ENCODE results near the gene SEC22A. TPM values are rescaled to one million over a fixed set of nuclear protein-coding genes. Genes with fewer than 3 reads are reported as not detected.

The SEC22A gene
- total and polyA plus RNA-seq, 2 of the 13 experiments (the other 11 are each of a cell fraction or from before 2014, with no cell fraction given): 14.1 to 17.3 TPM

DNA sequence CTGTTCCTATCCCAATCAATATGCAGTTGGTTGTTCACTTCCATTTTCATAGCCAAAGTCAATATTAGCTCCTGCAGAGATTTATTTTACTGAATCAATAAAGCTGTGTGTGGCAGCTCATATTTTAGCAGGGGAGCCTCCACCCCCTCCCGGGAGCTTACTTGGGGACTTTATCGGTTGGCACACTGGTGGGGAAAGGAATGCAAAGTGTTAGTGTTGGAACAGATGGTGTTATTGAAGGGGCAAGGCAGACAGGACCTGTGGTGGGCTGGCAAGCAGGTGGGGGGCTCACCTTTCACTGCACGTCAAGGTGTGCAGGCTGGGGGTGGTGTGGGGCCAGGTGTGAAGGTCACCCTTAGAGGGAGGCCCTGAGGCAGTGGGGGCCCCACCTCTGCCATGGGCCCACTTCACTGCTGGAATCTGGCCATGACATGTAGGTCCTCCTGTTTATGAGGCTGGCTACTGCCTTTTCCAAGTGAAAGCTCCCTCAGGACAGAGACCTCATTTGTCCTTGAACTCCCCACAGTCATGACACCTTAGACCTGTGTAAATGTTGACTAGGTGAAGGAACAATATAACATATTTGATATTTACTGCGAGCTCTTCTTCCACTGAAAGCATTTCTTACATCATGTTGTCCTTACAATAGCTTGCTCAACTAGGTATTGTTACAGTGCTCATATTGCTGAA, 44.0 kb upstream of the SEC22A start (continued):
- TF ChIP-seq HMGXB4 (CRISPR knock-in tag; IDR thresholded peaks at IDR 0.05; ENCODE audit: borderline replicate concordance in 1 of 2, low read depth in 1 of 2) (0 out of 4 replicates have a peak, but pooled peaks of 1 of the 2 experiments have one; percentile 20), HDAC6 (IDR thresholded peaks at IDR 0.05; ENCODE audit: low read depth, low read length) (no peak), ZNF577 (CRISPR knock-in tag; IDR thresholded peaks at IDR 0.05; ENCODE audit: borderline replicate concordance, low read depth) (no peak), MAF1 (CRISPR knock-in tag; IDR thresholded peaks at IDR 0.05; ENCODE audit: borderline replicate concordance) (no peak), SP5 (CRISPR knock-in tag; IDR thresholded peaks at IDR 0.05; ENCODE audit: borderline replicate concordance, low read depth) (0 out of 2 replicates have a peak, but pooled peaks have one; percentile 38), ZSCAN9 (CRISPR knock-in tag; IDR thresholded peaks at IDR 0.05; ENCODE audit: borderline replicate concordance) (0 out of 2 replicates have a peak, but pooled peaks have one; percentile 25), ZNF20 (CRISPR knock-in tag; IDR thresholded peaks at IDR 0.05) (no peak), ZNF790 (CRISPR knock-in tag; IDR thresholded peaks at IDR 0.05; ENCODE audit: borderline replicate concordance) (no peak), KDM5A (IDR thresholded peaks at IDR 0.05; ENCODE audit: borderline replicate concordance, low read length) (no peak), ZNF879 (CRISPR knock-in tag; IDR thresholded peaks at IDR 0.05) (no peak), HNF4A (CRISPR knock-in tag; IDR thresholded peaks at IDR 0.05) (peak; percentile 28; the same call in 1 of the 2 replicates)
- TF ChIP-seq, protein P1, sequence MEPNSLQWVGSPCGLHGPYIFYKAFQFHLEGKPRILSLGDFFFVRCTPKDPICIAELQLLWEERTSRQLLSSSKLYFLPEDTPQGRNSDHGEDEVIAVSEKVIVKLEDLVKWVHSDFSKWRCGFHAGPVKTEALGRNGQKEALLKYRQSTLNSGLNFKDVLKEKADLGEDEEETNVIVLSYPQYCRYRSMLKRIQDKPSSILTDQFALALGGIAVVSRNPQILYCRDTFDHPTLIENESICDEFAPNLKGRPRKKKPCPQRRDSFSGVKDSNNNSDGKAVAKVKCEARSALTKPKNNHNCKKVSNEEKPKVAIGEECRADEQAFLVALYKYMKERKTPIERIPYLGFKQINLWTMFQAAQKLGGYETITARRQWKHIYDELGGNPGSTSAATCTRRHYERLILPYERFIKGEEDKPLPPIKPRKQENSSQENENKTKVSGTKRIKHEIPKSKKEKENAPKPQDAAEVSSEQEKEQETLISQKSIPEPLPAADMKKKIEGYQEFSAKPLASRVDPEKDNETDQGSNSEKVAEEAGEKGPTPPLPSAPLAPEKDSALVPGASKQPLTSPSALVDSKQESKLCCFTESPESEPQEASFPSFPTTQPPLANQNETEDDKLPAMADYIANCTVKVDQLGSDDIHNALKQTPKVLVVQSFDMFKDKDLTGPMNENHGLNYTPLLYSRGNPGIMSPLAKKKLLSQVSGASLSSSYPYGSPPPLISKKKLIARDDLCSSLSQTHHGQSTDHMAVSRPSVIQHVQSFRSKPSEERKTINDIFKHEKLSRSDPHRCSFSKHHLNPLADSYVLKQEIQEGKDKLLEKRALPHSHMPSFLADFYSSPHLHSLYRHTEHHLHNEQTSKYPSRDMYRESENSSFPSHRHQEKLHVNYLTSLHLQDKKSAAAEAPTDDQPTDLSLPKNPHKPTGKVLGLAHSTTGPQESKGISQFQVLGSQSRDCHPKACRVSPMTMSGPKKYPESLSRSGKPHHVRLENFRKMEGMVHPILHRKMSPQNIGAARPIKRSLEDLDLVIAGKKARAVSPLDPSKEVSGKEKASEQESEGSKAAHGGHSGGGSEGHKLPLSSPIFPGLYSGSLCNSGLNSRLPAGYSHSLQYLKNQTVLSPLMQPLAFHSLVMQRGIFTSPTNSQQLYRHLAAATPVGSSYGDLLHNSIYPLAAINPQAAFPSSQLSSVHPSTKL (CRISPR knock-in tag; IDR thresholded peaks at IDR 0.05): peak; percentile 81
- TF ChIP-seq, protein P2, sequence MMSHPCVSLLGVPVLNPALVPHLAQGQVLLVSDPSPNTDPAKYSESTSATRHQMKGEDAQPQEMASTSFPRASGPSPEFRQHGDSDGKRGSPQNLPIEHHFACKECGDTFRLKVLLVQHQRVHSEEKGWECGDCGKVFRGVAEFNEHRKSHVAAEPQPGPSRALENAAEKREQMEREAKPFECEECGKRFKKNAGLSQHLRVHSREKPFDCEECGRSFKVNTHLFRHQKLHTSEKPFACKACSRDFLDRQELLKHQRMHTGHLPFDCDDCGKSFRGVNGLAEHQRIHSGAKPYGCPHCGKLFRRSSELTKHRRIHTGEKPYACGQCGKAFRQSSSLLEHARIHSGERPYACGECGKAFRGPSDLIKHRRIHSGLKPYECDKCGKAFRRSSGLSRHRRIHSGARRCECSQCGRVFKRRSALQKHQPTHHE (CRISPR knock-in tag; IDR thresholded peaks at IDR 0.05; ENCODE audit: borderline replicate concordance): no peak
- TF ChIP-seq, protein P3, sequence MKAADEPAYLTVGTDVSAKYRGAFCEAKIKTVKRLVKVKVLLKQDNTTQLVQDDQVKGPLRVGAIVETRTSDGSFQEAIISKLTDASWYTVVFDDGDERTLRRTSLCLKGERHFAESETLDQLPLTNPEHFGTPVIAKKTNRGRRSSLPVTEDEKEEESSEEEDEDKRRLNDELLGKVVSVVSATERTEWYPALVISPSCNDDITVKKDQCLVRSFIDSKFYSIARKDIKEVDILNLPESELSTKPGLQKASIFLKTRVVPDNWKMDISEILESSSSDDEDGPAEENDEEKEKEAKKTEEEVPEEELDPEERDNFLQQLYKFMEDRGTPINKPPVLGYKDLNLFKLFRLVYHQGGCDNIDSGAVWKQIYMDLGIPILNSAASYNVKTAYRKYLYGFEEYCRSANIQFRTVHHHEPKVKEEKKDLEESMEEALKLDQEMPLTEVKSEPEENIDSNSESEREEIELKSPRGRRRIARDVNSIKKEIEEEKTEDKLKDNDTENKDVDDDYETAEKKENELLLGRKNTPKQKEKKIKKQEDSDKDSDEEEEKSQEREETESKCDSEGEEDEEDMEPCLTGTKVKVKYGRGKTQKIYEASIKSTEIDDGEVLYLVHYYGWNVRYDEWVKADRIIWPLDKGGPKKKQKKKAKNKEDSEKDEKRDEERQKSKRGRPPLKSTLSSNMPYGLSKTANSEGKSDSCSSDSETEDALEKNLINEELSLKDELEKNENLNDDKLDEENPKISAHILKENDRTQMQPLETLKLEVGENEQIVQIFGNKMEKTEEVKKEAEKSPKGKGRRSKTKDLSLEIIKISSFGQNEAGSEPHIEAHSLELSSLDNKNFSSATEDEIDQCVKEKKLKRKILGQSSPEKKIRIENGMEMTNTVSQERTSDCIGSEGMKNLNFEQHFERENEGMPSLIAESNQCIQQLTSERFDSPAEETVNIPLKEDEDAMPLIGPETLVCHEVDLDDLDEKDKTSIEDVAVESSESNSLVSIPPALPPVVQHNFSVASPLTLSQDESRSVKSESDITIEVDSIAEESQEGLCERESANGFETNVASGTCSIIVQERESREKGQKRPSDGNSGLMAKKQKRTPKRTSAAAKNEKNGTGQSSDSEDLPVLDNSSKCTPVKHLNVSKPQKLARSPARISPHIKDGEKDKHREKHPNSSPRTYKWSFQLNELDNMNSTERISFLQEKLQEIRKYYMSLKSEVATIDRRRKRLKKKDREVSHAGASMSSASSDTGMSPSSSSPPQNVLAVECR (CRISPR knock-in tag; IDR thresholded peaks at IDR 0.05; ENCODE audit: borderline replicate concordance): no peak; the same call in 1 of the 2 replicates
